Neural progenitor cell (in vitro differentiated cells): ENCODE results near the gene PLCG1. TPM values are rescaled to one million over a fixed set of nuclear protein-coding genes. Genes with fewer than 3 reads are reported as not detected.

Experiments used
- DNase-seq: peaks from one replicate; pipeline ENCODE4 v3.0.0-alpha.2; 2016; ENCODE audit warnings: low spot score
- H2AFZ ChIP-seq: fragments of 200-600 bp; sonication (generic); replicated peaks from 2 replicates; pipeline ENCODE4 v1.6.1; 2016; ENCODE audit warnings: antibody characterized with exemption
- H3F3A ChIP-seq: fragments of 200-600 bp; sonication (generic); 2 replicates; pipeline ENCODE4 v1.6.1; 2016; ENCODE audit warnings: antibody characterized with exemption, low read depth
- H3K27ac ChIP-seq: fragments of 200-600 bp; sonication (generic); 2 replicates; pipeline ENCODE4 v1.5.1; 2016; ENCODE audit warnings: mild to moderate bottlenecking
- H3K27me3 ChIP-seq: fragments of 200-600 bp; sonication (generic); 2 replicates; pipeline ENCODE4 v1.6.1; 2016; ENCODE audit warnings: mild to moderate bottlenecking, moderate library complexity
- H3K36me3 ChIP-seq: fragments of 200-600 bp; sonication (generic); 2 replicates; pipeline ENCODE4 v1.5.1; 2016
- H3K4me1 ChIP-seq: fragments of 200-600 bp; sonication (generic); 2 replicates; pipeline ENCODE4 v1.6.1; 2016; ENCODE audit warnings: mixed run types
- H3K4me2 ChIP-seq: fragments of 200-600 bp; sonication (generic); 2 replicates; pipeline ENCODE4 v1.6.1; 2016
- H3K4me3 ChIP-seq: fragments of 200-600 bp; sonication (generic); 2 replicates; pipeline ENCODE4 v1.5.1; 2016
- H3K79me2 ChIP-seq: fragments of 200-600 bp; sonication (generic); 2 replicates; pipeline ENCODE4 v1.6.1; 2016; ENCODE audit warnings: low read depth
- H3K9ac ChIP-seq: fragments of 200-600 bp; sonication (generic); 2 replicates; pipeline ENCODE4 v1.6.1; 2016
- H3K9me3 ChIP-seq: fragments of 200-600 bp; sonication (generic); 2 replicates; pipeline ENCODE4 v1.5.1; 2016; ENCODE audit warnings: low read depth
- H4K20me1 ChIP-seq: fragments of 200-600 bp; sonication (generic); 2 replicates; pipeline ENCODE4 v1.6.1; 2016; ENCODE audit warnings: low read depth
- H3K27ac Mint-ChIP-seq: 3 replicates; pipeline ENCODE4 v1.8.0; 2021; ENCODE audit warnings: mixed read lengths
- H3K27me3 Mint-ChIP-seq: 2 replicates; pipeline ENCODE4 v1.8.0; 2022; ENCODE audit warnings: low read depth, mild to moderate bottlenecking, inconsistent platforms, moderate library complexity, mixed read lengths; ENCODE audit not compliant: insufficient read depth
- H3K36me3 Mint-ChIP-seq: 3 replicates; pipeline ENCODE4 v1.8.0; 2021; ENCODE audit warnings: mixed read lengths
- H3K4me1 Mint-ChIP-seq: 3 replicates; pipeline ENCODE4 v1.8.0; 2021; ENCODE audit warnings: mixed read lengths
- H3K4me3 Mint-ChIP-seq: 3 replicates; pipeline ENCODE4 v1.8.0; 2021; ENCODE audit warnings: mild to moderate bottlenecking, moderate library complexity, mixed read lengths
- H3K9me3 Mint-ChIP-seq: 3 replicates; pipeline ENCODE4 v1.8.0; 2020; ENCODE audit warnings: mixed read lengths
- EZH2 ChIP-seq: fragments of 200-600 bp; sonication (generic); IDR thresholded peaks from 2 replicates; pipeline ENCODE4 v1.6.1; 2017; ENCODE audit warnings: antibody characterized with exemption, mild to moderate bottlenecking, moderate library complexity
- EZH2phosphoT487 ChIP-seq: fragments of 200-600 bp; sonication (generic); IDR thresholded peaks from 2 replicates; pipeline ENCODE4 v1.6.1; 2017; ENCODE audit warnings: antibody characterized with exemption
- total RNA-seq: library from RNA; depleted of rRNA; stranded (reverse); fragments of >200 nt; gene quantifications from 2 replicates; pipeline ENCODE4 v1.2.3, GENCODE V29; 2015; ENCODE audit warnings: low replicate concordance
- TF ChIP-seq, protein P1 (sequence below): fragments of 200-600 bp; sonication (generic); IDR thresholded peaks from 2 replicates; pipeline ENCODE4 v1.5.1; 2017; ENCODE audit warnings: antibody characterized with exemption, mild to moderate bottlenecking

The PLCG1 gene
- total RNA-seq, 1 donor from 2014 or later: 146 TPM

DNA sequence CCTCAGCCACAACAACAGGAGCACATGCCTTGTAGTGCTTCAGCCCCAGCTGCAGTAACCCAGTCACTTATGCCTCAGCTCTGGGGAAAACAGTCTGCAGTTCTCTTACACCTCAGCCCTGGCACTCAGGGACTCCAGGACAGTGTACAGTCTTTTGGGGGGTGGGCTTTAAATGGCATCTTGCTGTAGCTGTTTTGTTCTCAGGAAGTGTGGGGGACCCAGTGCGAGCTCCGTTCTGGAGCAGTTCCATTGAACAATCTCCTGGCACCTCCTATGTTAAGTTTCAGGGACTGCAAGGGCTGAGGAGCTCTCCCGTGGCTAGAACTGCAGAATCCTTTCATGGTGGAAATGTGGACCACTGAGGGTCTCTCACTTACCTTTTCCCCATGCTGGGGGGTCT, 55.2 kb downstream of the PLCG1 start:
- H3K4me2 ChIP-seq: no peak overlapping the region
- no peaks in the 10 kb centered on the region for H3K4me1 Mint-ChIP-seq
- peaks cover 24% of the 10 kb centered on the region for H3K36me3 Mint-ChIP-seq
- H4K20me1 ChIP-seq: no peaks in the 10 kb centered on the region
- no peak overlapping the region for H3K9ac ChIP-seq
- H2AFZ ChIP-seq: no peak overlapping the region
- peaks cover 2% of the 10 kb centered on the region for H3K27me3 Mint-ChIP-seq
- H3F3A ChIP-seq: peaks cover 10% of the 10 kb centered on the region
- peaks cover 46% of the 10 kb centered on the region for H3K9me3 Mint-ChIP-seq
- H3K27me3 ChIP-seq: no peaks in the 10 kb centered on the region
- no peak for DNase-seq
- H3K79me2 ChIP-seq: no peaks in the 10 kb centered on the region
- no peak for TF ChIP-seq EZH2phosphoT487
- no peak for TF ChIP-seq EZH2
- TF ChIP-seq, protein P1, sequence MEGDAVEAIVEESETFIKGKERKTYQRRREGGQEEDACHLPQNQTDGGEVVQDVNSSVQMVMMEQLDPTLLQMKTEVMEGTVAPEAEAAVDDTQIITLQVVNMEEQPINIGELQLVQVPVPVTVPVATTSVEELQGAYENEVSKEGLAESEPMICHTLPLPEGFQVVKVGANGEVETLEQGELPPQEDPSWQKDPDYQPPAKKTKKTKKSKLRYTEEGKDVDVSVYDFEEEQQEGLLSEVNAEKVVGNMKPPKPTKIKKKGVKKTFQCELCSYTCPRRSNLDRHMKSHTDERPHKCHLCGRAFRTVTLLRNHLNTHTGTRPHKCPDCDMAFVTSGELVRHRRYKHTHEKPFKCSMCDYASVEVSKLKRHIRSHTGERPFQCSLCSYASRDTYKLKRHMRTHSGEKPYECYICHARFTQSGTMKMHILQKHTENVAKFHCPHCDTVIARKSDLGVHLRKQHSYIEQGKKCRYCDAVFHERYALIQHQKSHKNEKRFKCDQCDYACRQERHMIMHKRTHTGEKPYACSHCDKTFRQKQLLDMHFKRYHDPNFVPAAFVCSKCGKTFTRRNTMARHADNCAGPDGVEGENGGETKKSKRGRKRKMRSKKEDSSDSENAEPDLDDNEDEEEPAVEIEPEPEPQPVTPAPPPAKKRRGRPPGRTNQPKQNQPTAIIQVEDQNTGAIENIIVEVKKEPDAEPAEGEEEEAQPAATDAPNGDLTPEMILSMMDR: no peak
- H3K4me3 Mint-ChIP-seq: no peak overlapping the region
- H3K27ac Mint-ChIP-seq: no peak overlapping the region
- no peaks in the 10 kb centered on the region for H3K4me1 ChIP-seq
- H3K27ac ChIP-seq: no peak overlapping the region
- H3K36me3 ChIP-seq: no peaks in the 10 kb centered on the region
- no peaks in the 10 kb centered on the region for H3K9me3 ChIP-seq
- no peak overlapping the region for H3K4me3 ChIP-seq

DNA sequence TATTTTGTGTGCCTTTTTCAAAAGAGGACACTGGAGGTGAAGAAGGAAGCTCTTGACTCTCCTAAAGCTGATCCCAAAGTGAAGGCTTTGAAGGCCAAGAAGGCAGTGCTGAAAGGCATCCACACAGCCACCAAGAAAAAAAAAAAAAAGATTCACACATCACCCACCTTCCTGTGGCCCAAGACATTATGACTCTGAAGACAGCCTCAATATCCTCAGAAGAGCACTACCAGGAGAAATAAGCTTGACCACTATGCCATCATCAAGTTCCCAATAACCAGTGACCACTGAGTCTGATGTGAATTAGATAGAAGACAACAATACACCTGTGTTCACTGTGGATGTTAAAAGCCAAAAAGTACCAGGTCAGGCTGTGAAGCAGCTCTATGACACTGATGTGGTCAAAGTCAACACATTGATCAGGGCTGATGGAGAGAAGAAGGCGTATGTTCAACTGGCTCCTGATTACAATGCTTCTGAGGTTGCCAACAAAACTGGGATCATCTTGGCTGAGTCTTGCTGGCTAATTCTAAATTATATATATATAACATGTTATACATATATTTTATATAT, 59.4 kb downstream of the PLCG1 start:
- Mint-ChIP-seq H3K4me1 (no peaks in the 10 kb centered on the region), H3K27me3 (no peaks in the 10 kb centered on the region), H3K4me3 (no peak overlapping the region), H3K36me3 (peaks cover 25% of the 10 kb centered on the region), H3K27ac (no peak overlapping the region), H3K9me3 (peaks cover 30% of the 10 kb centered on the region)
- Histone ChIP-seq H3K36me3 (no peaks in the 10 kb centered on the region), H3K9ac (no peak overlapping the region), H2AFZ (no peak overlapping the region), H3F3A (peaks cover 10% of the 10 kb centered on the region), H3K27ac (no peak overlapping the region), H3K4me2 (no peak overlapping the region), H3K4me1 (no peaks in the 10 kb centered on the region), H3K4me3 (no peak overlapping the region), H3K27me3 (no peaks in the 10 kb centered on the region), H4K20me1 (no peaks in the 10 kb centered on the region), H3K79me2 (no peaks in the 10 kb centered on the region), H3K9me3 (peaks cover 12% of the 10 kb centered on the region)
- DNase-seq: no peak
- TF ChIP-seq EZH2phosphoT487: no peak
- TF ChIP-seq, protein P1: no peak
- no peak for TF ChIP-seq EZH2

DNA sequence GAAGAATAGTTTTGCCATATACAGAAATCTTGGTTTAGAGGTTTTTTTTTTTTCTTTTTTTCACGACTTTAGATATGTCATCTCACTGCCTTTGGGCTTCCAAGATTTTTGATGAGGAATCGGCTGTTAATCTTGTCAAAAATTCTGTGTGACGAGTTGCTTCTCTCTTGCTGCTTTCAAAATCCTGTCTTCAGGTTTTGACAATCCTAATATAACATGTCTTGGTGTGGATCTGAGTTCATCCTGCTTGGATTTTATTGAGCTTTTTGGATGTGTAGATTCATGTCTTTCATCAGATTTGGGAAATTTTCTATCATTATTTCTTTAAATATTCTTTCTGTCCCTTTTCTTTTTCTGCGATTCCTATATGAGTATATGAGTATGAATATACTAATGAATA, 61.1 kb downstream of the PLCG1 start:
- Histone ChIP-seq H3K79me2 (no peaks in the 10 kb centered on the region), H4K20me1 (no peaks in the 10 kb centered on the region), H3K4me1 (no peaks in the 10 kb centered on the region), H3K27me3 (no peaks in the 10 kb centered on the region), H3K9me3 (peaks cover 12% of the 10 kb centered on the region), H3F3A (peaks cover 10% of the 10 kb centered on the region), H3K4me3 (no peak overlapping the region), H3K36me3 (no peaks in the 10 kb centered on the region), H3K4me2 (no peak overlapping the region), H2AFZ (no peak overlapping the region), H3K27ac (no peak overlapping the region), H3K9ac (no peak overlapping the region)
- Mint-ChIP-seq H3K36me3 (peaks cover 21% of the 10 kb centered on the region), H3K4me1 (no peaks in the 10 kb centered on the region), H3K27ac (no peak overlapping the region), H3K4me3 (no peak overlapping the region), H3K9me3 (peaks cover 28% of the 10 kb centered on the region), H3K27me3 (no peaks in the 10 kb centered on the region)
- TF ChIP-seq, protein P1: no peak
- TF ChIP-seq EZH2: no peak
- no peak for TF ChIP-seq EZH2phosphoT487
- DNase-seq: no peak
